Retinal pigment epithelial cell (primary cell): Measurements from ENCODE around the gene MACROH2A1.

Source experiments
- DNase-seq: peaks from one replicate; pipeline ENCODE4 v3.0.0-alpha.2; 2010; ENCODE audit warnings: low read depth
- H3K4me3 ChIP-seq: 2 replicates; pipeline ENCODE4 v1.5.1; 2011; ENCODE audit warnings: mild to moderate bottlenecking, low read length, control low read depth, moderate library complexity
- CTCF ChIP-seq: conservative IDR thresholded peaks from 2 replicates; pipeline ENCODE4 v1.5.1; 2011; ENCODE audit warnings: low read depth, low read length, control low read depth, inconsistent platforms

Gene MACROH2A1

GRCh38 chr5:135340568-135340967, 58.5 kb downstream of the MACROH2A1 start:
- H3K4me3 ChIP-seq, result no peak overlapping the region
- TF ChIP-seq CTCF, result no peak
- DNase-seq, result no peak

GRCh38 chr5:135339623-135340022, 59.4 kb downstream of the MACROH2A1 start:
- TF ChIP-seq CTCF, result no peak
- DNase-seq, result no peak
- no peak overlapping the region for H3K4me3 ChIP-seq

DNA sequence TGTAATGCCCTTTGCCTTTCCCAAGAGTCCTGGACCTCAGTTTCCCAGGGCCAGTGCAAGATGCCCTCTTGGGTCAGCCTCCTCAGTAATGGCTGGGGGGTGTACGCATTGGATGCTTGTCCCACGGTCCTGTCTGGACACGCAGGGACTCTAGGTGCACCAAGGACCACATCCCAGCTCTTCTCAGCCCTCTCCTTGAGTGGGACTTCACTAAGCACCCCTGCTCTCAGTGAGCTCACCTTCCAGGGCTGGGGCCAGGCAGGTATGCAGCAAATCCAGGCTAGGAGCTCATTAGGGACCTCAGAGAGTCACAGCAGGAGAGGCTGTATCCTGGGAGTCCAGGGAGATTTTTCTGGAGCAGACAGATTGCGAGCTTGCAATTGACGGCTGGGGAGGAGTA, 59.8 kb downstream of the MACROH2A1 start:
- DNase-seq, result no peak
- TF ChIP-seq CTCF, result no peak
- H3K4me3 ChIP-seq, result no peak overlapping the region

GRCh38 chr5:135337064-135337463, 62.0 kb downstream of the MACROH2A1 start:
- no peak overlapping the region for H3K4me3 ChIP-seq
- no peak for DNase-seq
- TF ChIP-seq CTCF, result no peak

DNA sequence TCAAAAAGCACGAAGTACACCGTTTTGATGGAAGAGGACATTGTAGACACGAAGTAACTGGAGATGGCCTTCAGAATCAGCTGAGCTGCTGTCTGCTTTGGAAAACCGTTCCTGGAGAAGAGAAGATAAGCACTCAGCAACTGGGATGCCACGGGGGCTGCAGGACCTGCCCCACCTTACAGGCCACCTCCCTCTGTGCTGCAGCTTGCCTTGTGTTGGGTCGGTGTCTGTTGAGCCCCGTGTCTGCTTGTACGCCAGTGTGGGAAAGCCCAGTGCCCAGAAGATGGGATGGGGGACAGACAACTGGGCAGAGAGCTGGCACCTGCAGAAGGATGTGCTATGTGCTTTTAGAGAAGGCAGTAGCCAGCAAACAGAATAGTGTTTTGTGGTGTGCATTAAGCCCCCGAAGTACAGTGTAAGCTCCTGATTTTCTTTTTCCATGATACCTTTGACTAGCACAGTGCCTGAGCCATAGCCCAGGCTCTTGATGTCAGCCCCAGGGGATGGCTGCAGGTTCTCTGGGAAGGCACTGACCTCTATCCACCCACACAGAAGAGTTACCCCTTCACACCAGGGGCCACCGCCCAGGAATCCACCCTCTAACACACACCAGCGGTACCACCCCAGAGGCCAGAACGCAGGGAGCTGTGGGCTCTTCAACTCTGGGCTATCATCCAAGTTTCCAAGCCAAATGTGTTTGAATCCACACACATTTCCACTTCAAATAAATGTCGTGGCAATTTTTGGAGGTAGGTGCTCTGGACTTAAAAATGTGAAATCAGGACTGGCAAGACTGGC, 63.8 kb downstream of the MACROH2A1 start:
- TF ChIP-seq CTCF, result no peak
- no peak overlapping the region for H3K4me3 ChIP-seq
- no peak for DNase-seq

DNA sequence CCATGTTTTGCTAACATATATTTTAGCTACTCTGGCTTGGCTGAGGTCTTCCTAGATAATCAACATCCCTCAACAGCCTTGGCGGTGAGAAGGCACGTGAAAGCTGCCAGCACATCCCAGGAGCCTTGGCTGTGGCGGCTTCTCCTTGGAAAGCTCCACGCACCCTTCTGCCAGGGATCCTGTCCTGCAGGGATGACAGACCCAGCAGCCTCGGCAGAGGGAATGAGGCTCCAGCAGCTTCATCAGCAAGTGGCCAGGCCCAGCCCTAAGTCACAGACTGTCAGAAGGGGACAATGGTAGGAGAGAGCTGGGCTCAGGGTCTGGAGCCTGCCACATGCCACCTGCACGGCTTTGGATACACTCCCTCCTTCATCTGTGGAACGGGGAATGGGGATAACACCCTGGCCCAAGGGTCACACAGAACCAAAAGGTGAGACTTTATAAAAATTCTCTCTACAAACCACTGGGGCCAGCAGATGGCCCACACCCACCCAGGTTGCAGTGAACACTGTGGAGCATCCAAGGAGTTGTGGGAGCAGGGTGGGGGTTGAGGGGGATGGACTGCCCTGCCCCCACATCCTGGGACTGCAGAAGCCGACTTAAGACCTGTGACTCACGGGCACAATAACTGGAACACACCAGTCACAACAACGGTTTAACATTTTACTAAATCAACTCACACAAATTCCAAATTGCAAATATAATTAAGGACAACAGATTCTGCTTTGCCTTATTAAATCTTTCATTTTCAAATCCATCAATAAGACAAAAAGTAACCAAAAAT, 65.1 kb downstream of the MACROH2A1 start:
- H3K4me3 ChIP-seq, result no peak overlapping the region
- peak; percentile 18 for DNase-seq
- no peak for TF ChIP-seq CTCF
